ENCODE measurements around the gene KPNA2. TPM values are rescaled to one million over a fixed set of nuclear protein-coding genes. Genes with fewer than 3 reads are reported as not detected.

KPNA2 gene
- total RNA-seq, 1 donor from 2014 or later = 95.4 TPM

DNA sequence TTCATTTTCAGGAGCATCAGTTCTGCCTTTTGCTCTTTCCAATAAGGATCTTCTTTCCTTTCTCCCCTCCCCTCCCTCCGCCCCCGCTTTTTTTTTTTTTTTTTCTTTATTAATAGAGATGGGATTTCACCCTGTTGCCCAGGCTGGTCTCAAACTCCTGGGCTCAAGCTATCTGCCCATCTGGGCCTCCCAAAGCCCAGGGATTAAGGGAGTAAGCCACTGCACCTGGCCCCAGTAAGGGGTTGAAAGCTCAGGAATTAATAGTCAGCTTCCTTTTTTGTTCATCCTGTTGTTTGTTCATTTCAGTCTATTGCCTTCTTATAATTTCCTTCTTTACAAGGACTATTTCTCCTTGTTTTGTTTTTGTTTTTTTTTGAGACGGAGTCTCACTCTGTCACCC is 31.3 kb upstream of the KPNA2 start:
- H3K36me3 Mint-ChIP-seq (ENCODE audit: low read depth) = no peaks in the 10 kb centered on the region
- TF ChIP-seq, protein P1, sequence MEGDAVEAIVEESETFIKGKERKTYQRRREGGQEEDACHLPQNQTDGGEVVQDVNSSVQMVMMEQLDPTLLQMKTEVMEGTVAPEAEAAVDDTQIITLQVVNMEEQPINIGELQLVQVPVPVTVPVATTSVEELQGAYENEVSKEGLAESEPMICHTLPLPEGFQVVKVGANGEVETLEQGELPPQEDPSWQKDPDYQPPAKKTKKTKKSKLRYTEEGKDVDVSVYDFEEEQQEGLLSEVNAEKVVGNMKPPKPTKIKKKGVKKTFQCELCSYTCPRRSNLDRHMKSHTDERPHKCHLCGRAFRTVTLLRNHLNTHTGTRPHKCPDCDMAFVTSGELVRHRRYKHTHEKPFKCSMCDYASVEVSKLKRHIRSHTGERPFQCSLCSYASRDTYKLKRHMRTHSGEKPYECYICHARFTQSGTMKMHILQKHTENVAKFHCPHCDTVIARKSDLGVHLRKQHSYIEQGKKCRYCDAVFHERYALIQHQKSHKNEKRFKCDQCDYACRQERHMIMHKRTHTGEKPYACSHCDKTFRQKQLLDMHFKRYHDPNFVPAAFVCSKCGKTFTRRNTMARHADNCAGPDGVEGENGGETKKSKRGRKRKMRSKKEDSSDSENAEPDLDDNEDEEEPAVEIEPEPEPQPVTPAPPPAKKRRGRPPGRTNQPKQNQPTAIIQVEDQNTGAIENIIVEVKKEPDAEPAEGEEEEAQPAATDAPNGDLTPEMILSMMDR (IDR thresholded peaks at IDR 0.05) = no peak
- no peaks in the 10 kb centered on the region for H3K9me3 Mint-ChIP-seq (ENCODE audit: low read depth)
- H3K4me1 Mint-ChIP-seq (ENCODE audit: low read depth) = no peaks in the 10 kb centered on the region
- H3K4me3 Mint-ChIP-seq (ENCODE audit: unreplicated experiment) = no peak overlapping the region
- no peak for DNase-seq (ENCODE audit: low spot score)
- H3K27ac Mint-ChIP-seq (ENCODE audit: unreplicated experiment) = no peak overlapping the region
- H3K27me3 Mint-ChIP-seq (ENCODE audit: low read depth) = no peaks in the 10 kb centered on the region

DNA sequence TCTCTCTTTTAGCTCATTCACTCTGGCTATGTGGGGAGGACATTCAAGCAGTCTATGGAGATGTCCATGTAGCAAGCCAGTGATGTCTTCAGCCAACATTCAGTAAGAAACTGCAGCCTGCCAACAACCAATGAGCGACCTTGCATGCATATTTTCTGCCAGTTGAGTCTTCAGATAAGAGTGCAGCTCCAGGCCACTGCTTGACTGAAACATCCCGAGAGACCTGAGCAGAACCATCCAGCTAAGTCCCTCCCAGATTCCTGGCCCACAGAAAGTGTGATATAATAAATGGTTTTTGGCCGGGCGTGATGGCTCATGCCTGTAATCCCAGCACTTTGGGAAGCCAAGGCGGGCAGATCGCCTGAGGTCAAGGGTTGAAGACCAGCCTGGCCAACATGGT is 28.7 kb upstream of the KPNA2 start:
- no peak overlapping the region for H3K27ac Mint-ChIP-seq (ENCODE audit: unreplicated experiment)
- peak; percentile 28 for DNase-seq (ENCODE audit: low spot score)

DNA sequence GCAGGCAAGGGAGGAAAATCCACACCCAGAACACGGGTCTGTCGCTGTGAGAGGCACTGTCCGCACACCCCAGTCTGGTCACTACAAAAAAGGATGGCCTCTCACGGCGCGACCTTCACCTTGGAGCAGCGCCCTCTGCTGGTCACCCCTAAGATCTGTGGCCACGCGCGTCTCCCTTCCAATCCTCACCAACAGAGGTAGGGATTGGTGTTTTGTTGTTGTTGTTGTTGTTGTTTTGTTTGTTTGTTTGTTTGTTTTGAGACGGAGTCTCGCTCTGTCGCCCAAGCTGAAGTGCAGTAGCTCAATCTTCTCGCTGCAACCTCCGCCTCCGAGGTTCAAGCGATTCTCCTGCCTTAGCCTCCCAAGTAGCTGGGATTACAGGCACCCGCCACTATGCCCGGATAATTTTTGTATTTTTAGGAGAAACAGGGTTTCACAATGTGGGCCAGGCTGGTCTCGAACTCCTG is 24.3 kb upstream of the KPNA2 start:
- TF ChIP-seq, protein P1 (IDR thresholded peaks at IDR 0.05) = peak; percentile 80
- peak; percentile 22 for DNase-seq (ENCODE audit: low spot score)
- H3K27me3 Mint-ChIP-seq (ENCODE audit: low read depth) = no peaks in the 10 kb centered on the region
- H3K9me3 Mint-ChIP-seq (ENCODE audit: low read depth) = no peaks in the 10 kb centered on the region
- H3K36me3 Mint-ChIP-seq (ENCODE audit: low read depth) = no peaks in the 10 kb centered on the region
- no peak overlapping the region for H3K27ac Mint-ChIP-seq (ENCODE audit: unreplicated experiment)
- peaks cover 4% of the 10 kb centered on the region for H3K4me1 Mint-ChIP-seq (ENCODE audit: low read depth)
- no peak overlapping the region for H3K4me3 Mint-ChIP-seq (ENCODE audit: unreplicated experiment)

More for the DNA sequence above, 28.7 kb upstream of the KPNA2 start:
- Mint-ChIP-seq H3K4me3 (ENCODE audit: unreplicated experiment) (no peak overlapping the region), H3K36me3 (ENCODE audit: low read depth) (no peaks in the 10 kb centered on the region), H3K9me3 (ENCODE audit: low read depth) (no peaks in the 10 kb centered on the region), H3K4me1 (ENCODE audit: low read depth) (peaks cover 4% of the 10 kb centered on the region), H3K27me3 (ENCODE audit: low read depth) (no peaks in the 10 kb centered on the region)
- TF ChIP-seq, protein P1 (IDR thresholded peaks at IDR 0.05) = no peak

DNA sequence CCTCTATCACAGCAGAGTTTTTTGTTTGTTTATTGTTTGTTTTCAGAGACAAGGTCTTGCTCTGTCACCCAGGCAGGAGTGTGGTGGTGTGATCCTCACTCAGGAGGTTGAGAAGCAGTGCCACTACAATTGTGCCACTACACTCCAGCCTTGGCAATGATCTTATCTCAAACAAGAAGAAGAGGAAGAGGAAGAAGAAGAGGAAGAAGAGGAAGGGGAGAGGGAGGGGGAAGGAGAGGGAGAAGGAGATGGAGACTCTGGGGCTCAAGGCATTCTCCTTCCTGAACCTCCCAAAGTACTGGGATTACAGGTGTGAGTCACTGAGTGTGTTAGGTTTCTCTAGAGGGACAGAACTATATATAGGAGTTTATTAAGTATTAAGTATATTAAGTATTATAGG is 22.1 kb upstream of the KPNA2 start:
- Mint-ChIP-seq H3K4me1 (ENCODE audit: low read depth) (peaks cover 4% of the 10 kb centered on the region), H3K4me3 (ENCODE audit: unreplicated experiment) (no peak overlapping the region), H3K27me3 (ENCODE audit: low read depth) (no peaks in the 10 kb centered on the region), H3K36me3 (ENCODE audit: low read depth) (no peaks in the 10 kb centered on the region), H3K27ac (ENCODE audit: unreplicated experiment) (no peak overlapping the region), H3K9me3 (ENCODE audit: low read depth) (no peaks in the 10 kb centered on the region)
- no peak for DNase-seq (ENCODE audit: low spot score)
- TF ChIP-seq, protein P1 (IDR thresholded peaks at IDR 0.05) = no peak

DNA sequence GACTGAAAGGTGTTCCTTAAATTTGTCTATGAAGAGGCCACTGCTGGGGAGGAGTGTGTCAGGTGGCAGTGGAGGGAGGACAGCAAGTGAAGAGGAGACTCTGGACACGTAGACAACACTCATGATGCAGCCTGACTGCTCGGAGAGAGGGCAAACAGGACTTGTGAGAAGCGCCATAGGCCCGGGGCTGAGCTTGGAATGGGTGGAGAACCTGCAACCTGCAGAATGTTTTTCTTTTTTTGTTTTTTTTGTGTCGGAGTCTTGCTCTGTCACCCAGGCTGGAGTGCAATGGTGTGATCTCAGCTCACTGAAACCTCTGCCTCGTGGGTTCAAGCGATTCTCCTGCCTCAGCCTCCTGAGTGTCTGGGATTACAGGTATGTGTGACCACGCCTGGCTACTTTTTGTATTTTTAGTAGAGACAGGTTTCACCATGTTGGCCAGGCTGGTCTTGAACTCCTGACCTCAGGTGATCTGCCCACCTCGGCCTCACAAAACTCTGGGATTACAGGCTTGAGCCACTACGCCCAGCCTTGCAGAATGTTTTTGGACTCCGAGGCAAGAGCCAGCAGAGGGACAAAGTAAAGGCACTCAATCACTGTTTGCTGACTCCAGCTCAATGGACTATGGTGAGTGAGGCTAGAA is 20.3 kb upstream of the KPNA2 start:
- Mint-ChIP-seq H3K9me3 (ENCODE audit: low read depth) (no peaks in the 10 kb centered on the region), H3K27ac (ENCODE audit: unreplicated experiment) (no peak overlapping the region), H3K4me1 (ENCODE audit: low read depth) (peaks cover 12% of the 10 kb centered on the region), H3K4me3 (ENCODE audit: unreplicated experiment) (no peak overlapping the region), H3K36me3 (ENCODE audit: low read depth) (no peaks in the 10 kb centered on the region), H3K27me3 (ENCODE audit: low read depth) (no peaks in the 10 kb centered on the region)
- peak; percentile 56 for DNase-seq (ENCODE audit: low spot score)
- TF ChIP-seq, protein P1 (IDR thresholded peaks at IDR 0.05) = no peak

Measured in chondrocyte (in vitro differentiated cells).